Muscle of back (tissue), 11 donors: ENCODE data around the gene MYLK4. TPM values are rescaled to one million over a fixed set of nuclear protein-coding genes. Genes with fewer than 3 reads are reported as not detected.

Experiments used
- DNase-seq, 3 donors: peaks; one replicate each; pipeline versions ENCODE4 v3.0.0 to v3.0.0-alpha.2; 2013
- polyA plus RNA-seq, 10 donors: library from polyadenylated mRNA; unstranded; fragments of 120-200 nt; gene quantifications; one replicate each; pipeline ENCODE4 v1.2.1, GENCODE V29; 2013; ENCODE audit not compliant: insufficient read length in 10 of 10

MYLK4 gene
- polyA plus RNA-seq, 10 donors: 5.0 to 11.7 (median 6.9) TPM

- no peak for DNase-seq
These were observed 87.6 kb downstream of the MYLK4 start for GRCh38 chr6:2663123-2663522.

- no peak for DNase-seq
These were observed 89.1 kb downstream of the MYLK4 start for GRCh38 chr6:2661651-2662050.

- no peak for DNase-seq
These were observed 90.8 kb downstream of the MYLK4 start for GRCh38 chr6:2659882-2660281.

- DNase-seq: no peak
These were observed 91.3 kb downstream of the MYLK4 start for GRCh38 chr6:2659381-2659780.

- DNase-seq: no peak
These were observed 91.9 kb downstream of the MYLK4 start for GRCh38 chr6:2658788-2659187.

GRCh38 chr6:2656460-2657079, 94.2 kb downstream of the MYLK4 start:
- DNase-seq: peak in 1 of 3 donors; percentile 30

GRCh38 chr6:2655844-2656433, 94.8 kb downstream of the MYLK4 start:
- DNase-seq: no peak

GRCh38 chr6:2653369-2654032, 97.2 kb downstream of the MYLK4 start:
- no peak for DNase-seq

- no peak for DNase-seq
These were observed 98.1 kb downstream of the MYLK4 start for GRCh38 chr6:2652611-2653010.

GRCh38 chr6:2651961-2652360, 98.8 kb downstream of the MYLK4 start:
- no peak for DNase-seq

- DNase-seq: no peak
These were observed 99.2 kb downstream of the MYLK4 start for GRCh38 chr6:2651536-2651935.

GRCh38 chr6:2646346-2646745, 104.4 kb downstream of the MYLK4 start:
- DNase-seq: no peak

- no peak for DNase-seq
These were observed 106.7 kb downstream of the MYLK4 start for GRCh38 chr6:2643935-2644539.

- DNase-seq: no peak
These were observed 107.6 kb downstream of the MYLK4 start for GRCh38 chr6:2643130-2643529.

- DNase-seq: no peak
These were observed 109.5 kb downstream of the MYLK4 start for GRCh38 chr6:2641044-2641725.

- DNase-seq: no peak
These were observed 110.2 kb downstream of the MYLK4 start for GRCh38 chr6:2640551-2640950.

GRCh38 chr6:2639896-2640295, 110.8 kb downstream of the MYLK4 start:
- DNase-seq: no peak

GRCh38 chr6:2639167-2639566, 111.6 kb downstream of the MYLK4 start:
- DNase-seq: no peak

GRCh38 chr6:2636672-2637071, 114.0 kb downstream of the MYLK4 start:
- DNase-seq: no peak

- DNase-seq: no peak
These were observed 114.8 kb downstream of the MYLK4 start for GRCh38 chr6:2635911-2636310.

- DNase-seq: peak; percentile 84 to 94 (median 89)
These were observed 116.4 kb downstream of the MYLK4 start for GRCh38 chr6:2634139-2634964.
